IMR-90 (cell line): ENCODE data around the gene FOXR1. TPM values are rescaled to one million over a fixed set of nuclear protein-coding genes. Genes with fewer than 3 reads are reported as not detected.
A peak's percentile ranks its signal among the peaks of the same experiment; 100 is the strongest.

Experiments used
- ATAC-seq: fragments of 200-7000 bp; cut with Tn5 transposase; 2 replicates; pipeline ENCODE4 v1.9.1; 2020; ENCODE audit warnings: low read depth, mild to moderate bottlenecking, moderate library complexity
- BruUV-seq: library from RNA; stranded (reverse); fragments of 400-500 nt; replicated peaks from 2 replicates; lab custom pipeline; 2021; lab: Mats Ljungman, UMichigan
- CTCF ChIA-PET: fragments of 300-600 bp; formaldehyde crosslinking; extraction: SDS; loops from one replicate; lab custom pipeline; 2021; ENCODE audit warnings: antibody characterized with exemption; lab: Yijun Ruan, JAX
- POLR2A ChIA-PET: fragments of 300-600 bp; sonication (Branson Sonifier 250); formaldehyde crosslinking; loops from one replicate; lab custom pipeline; 2022; ENCODE audit warnings: antibody characterized with exemption; ENCODE audit not compliant: unreplicated experiment; lab: Charles Lee
- DNase-seq: peaks from one replicate; pipeline ENCODE4 v3.0.0; 2013
- H2AFZ ChIP-seq: replicated peaks from 2 replicates; pipeline ENCODE3; 2013; ENCODE audit warnings: low read length, mild to moderate bottlenecking; ENCODE audit not compliant: poor library complexity
- H2AK5ac ChIP-seq: 2 replicates; pipeline ENCODE4 v1.6.1; 2013; ENCODE audit warnings: low read depth, low read length, inconsistent platforms
- H2AK9ac ChIP-seq: replicated peaks from 2 replicates; pipeline ENCODE3; 2013; ENCODE audit warnings: mild to moderate bottlenecking, low read depth, low read length, moderate library complexity; ENCODE audit not compliant: poor library complexity
- H2BK120ac ChIP-seq: 2 replicates; pipeline ENCODE4 v1.6.1; 2013; ENCODE audit warnings: low read depth, low read length, inconsistent platforms
- H2BK15ac ChIP-seq: 3 replicates; pipeline ENCODE4 v1.6.1; 2013; ENCODE audit warnings: low read depth, low read length, inconsistent platforms
- H2BK20ac ChIP-seq: 2 replicates; pipeline ENCODE4 v1.6.1; 2013; ENCODE audit warnings: low read depth, mild to moderate bottlenecking, inconsistent platforms, low read length, moderate library complexity
- H2BK5ac ChIP-seq: 2 replicates; pipeline ENCODE4 v1.6.1; 2013; ENCODE audit warnings: mild to moderate bottlenecking, low read depth, low read length, inconsistent platforms; ENCODE audit not compliant: poor library complexity, severe bottlenecking
- H3K14ac ChIP-seq: replicated peaks from 2 replicates; pipeline ENCODE4 v1.6.1; 2013; ENCODE audit warnings: low read depth, low read length, inconsistent platforms
- H3K18ac ChIP-seq: 2 replicates; pipeline ENCODE4 v1.6.1; 2013; ENCODE audit warnings: low read depth, low read length, control low read depth
- H3K23ac ChIP-seq: 2 replicates; pipeline ENCODE4 v1.6.1; 2013; ENCODE audit warnings: low read depth, low read length, inconsistent platforms
- H3K27ac ChIP-seq: 2 replicates; pipeline ENCODE4 v1.5.1; 2013; ENCODE audit warnings: mild to moderate bottlenecking, control low read depth, low read length; ENCODE audit not compliant: insufficient read depth
- H3K27me3 ChIP-seq: 2 replicates; pipeline ENCODE4 v1.6.1; 2013; ENCODE audit warnings: low read length; ENCODE audit not compliant: control insufficient read depth, insufficient read depth
- H3K36me3 ChIP-seq: 2 replicates; pipeline ENCODE4 v1.6.1; 2013; ENCODE audit warnings: low read length, mixed read lengths; ENCODE audit not compliant: control insufficient read depth, insufficient read depth
- H3K4ac ChIP-seq: 2 replicates; pipeline ENCODE4 v1.6.1; 2013; ENCODE audit warnings: low read depth, low read length, inconsistent platforms
- H3K4me1 ChIP-seq: 2 replicates; pipeline ENCODE4 v1.6.1; 2013; ENCODE audit warnings: low read length, mixed read lengths; ENCODE audit not compliant: control insufficient read depth, insufficient read depth
- H3K4me2 ChIP-seq: 2 replicates; pipeline ENCODE4 v1.6.1; 2013; ENCODE audit warnings: low read depth, mild to moderate bottlenecking, control low read depth, low read length, moderate library complexity
- H3K4me3 ChIP-seq: 2 replicates; pipeline ENCODE4 v1.5.1; 2013; ENCODE audit warnings: low read depth, mild to moderate bottlenecking, control low read depth, low read length, moderate library complexity; ENCODE audit not compliant: insufficient read depth
- H3K56ac ChIP-seq: 2 replicates; pipeline ENCODE4 v1.6.1; 2013; ENCODE audit warnings: low read length, inconsistent platforms; ENCODE audit not compliant: insufficient read depth; ENCODE audit errors: extremely low read depth
- H3K79me1 ChIP-seq, 2 experiments: 2 replicates each; pipeline ENCODE4 v1.6.1; 2013; ENCODE audit warnings: low read length in 2 of 2, inconsistent platforms in 1 of 2, low read depth in 1 of 2
- H3K9ac ChIP-seq: 2 replicates; pipeline ENCODE4 v1.6.1; 2013; ENCODE audit warnings: low read depth, low read length, control low read depth
- H3K9me1 ChIP-seq: 2 replicates; pipeline ENCODE4 v1.6.1; 2013; ENCODE audit warnings: low read length, inconsistent platforms; ENCODE audit not compliant: insufficient read depth
- H3K9me3 ChIP-seq: 2 replicates; pipeline ENCODE4 v1.6.1; 2013; ENCODE audit warnings: low read length; ENCODE audit not compliant: control insufficient read depth, insufficient read depth
- H4K20me1 ChIP-seq: 2 replicates; pipeline ENCODE4 v1.6.1; 2013; ENCODE audit warnings: low read length, inconsistent platforms; ENCODE audit not compliant: insufficient read depth
- H4K5ac ChIP-seq: 2 replicates; pipeline ENCODE4 v1.6.1; 2013; ENCODE audit warnings: mild to moderate bottlenecking, low read depth, low read length, control low read depth
- H4K8ac ChIP-seq, 2 experiments: 2 replicates each; pipeline ENCODE4 v1.6.1; 2013; ENCODE audit warnings: low read depth in 2 of 2, low read length in 2 of 2, control low read depth in 1 of 2, inconsistent platforms in 1 of 2
- H4K91ac ChIP-seq: 2 replicates; pipeline ENCODE4 v1.6.1; 2013; ENCODE audit warnings: low read depth, low read length, inconsistent platforms; ENCODE audit not compliant: insufficient read depth
- BHLHE40 ChIP-seq: fragments of 150-350 bp; IDR thresholded peaks from 2 replicates; pipeline ENCODE4 v1.6.1; 2016; ENCODE audit warnings: mild to moderate bottlenecking, low read depth, low read length
- FOS ChIP-seq: fragments of 150-350 bp; IDR thresholded peaks from 2 replicates; pipeline ENCODE4 v1.6.1; 2016; ENCODE audit warnings: low read depth, low read length
- MAFK ChIP-seq: IDR thresholded peaks from 2 replicates; pipeline ENCODE4 v1.6.1; 2012; ENCODE audit warnings: low read depth, low read length, improper control_type of control experiment
- NFE2L2 ChIP-seq: fragments of 150-350 bp; IDR thresholded peaks from 2 replicates; pipeline ENCODE4 v1.6.1; 2016; ENCODE audit warnings: low read depth, mild to moderate bottlenecking, low read length
- POLR2A ChIP-seq: IDR thresholded peaks from 2 replicates; pipeline ENCODE4 v1.6.1; 2012; ENCODE audit warnings: mild to moderate bottlenecking, low read depth, low read length
- RFX5 ChIP-seq: IDR thresholded peaks from 2 replicates; pipeline ENCODE4 v1.8.0; 2012; ENCODE audit warnings: low read depth, mild to moderate bottlenecking, low read length, moderate library complexity
- SMC3 ChIP-seq: fragments of 150-350 bp; IDR thresholded peaks from 2 replicates; pipeline ENCODE4 v1.6.1; 2016; ENCODE audit warnings: low read depth, mild to moderate bottlenecking, antibody characterized with exemption, low read length, moderate library complexity
- WGBS, 2 experiments: methylation state at CpG; one replicate each; pipeline versions ENCODE4 v1.1.5 to v1.1.7; 2013; ENCODE audit warnings: missing lambda C conversion rate in 2 of 2; ENCODE audit not compliant: insufficient read length in 1 of 2; ENCODE audit errors: extremely low coverage in 2 of 2; 5-methylcytosine and 5-hydroxymethylcytosine counted together
- dilution Hi-C: fragments of 300-500 bp; cut with HindIII; formaldehyde crosslinking; loops from one replicate; pipeline ENCODE4 v1.14.3; 2018; ENCODE audit warnings: low sequenced_read_pairs; ENCODE audit not compliant: unreplicated experiment
- in situ Hi-C: fragments of 300-500 bp; cut with MboI; formaldehyde crosslinking; loops from 3 replicates; pipeline ENCODE4 v1.14.3; 2019; ENCODE audit warnings: low sequenced_read_pairs, inconsistent platforms, mixed read lengths
- intact Hi-C: fragments of 100-400 bp; cut with micrococcal nuclease; formaldehyde crosslinking; loops from 2 replicates; pipeline ENCODE4 v1.10.0; 2022
- polyA plus RNA-seq, 3 experiments: library from polyadenylated mRNA; depleted of rRNA; stranded (reverse); fragments of >200 nt; gene quantifications; 2 replicates each; pipeline ENCODE4 v1.2.3, GENCODE V29; 2012; ENCODE audit warnings: low replicate concordance in 1 of 3
- total RNA-seq: library from RNA; depleted of rRNA; stranded (reverse); fragments of >200 nt; gene quantifications from 2 replicates; pipeline ENCODE4 v1.2.3, GENCODE V29; 2012

Gene FOXR1
- total and polyA plus RNA-seq, 2 of the 4 experiments (the other 2 are of a cell fraction) = not detected

- no peak overlapping the region for H4K8ac ChIP-seq
- DNase-seq (peak; percentile 58), ATAC-seq (no peak)
- no peaks in the 10 kb centered on the region for H3K27me3 ChIP-seq
- H3K27ac ChIP-seq = no peak overlapping the region
- intact Hi-C loops = no loop called here
- H2AFZ ChIP-seq = no peak overlapping the region
- BruUV-seq = no TSS peak
- H4K91ac ChIP-seq = no peak overlapping the region
- POLR2A ChIA-PET = no interaction called here
- no peak overlapping the region for H2BK5ac ChIP-seq
- WGBS, 2 experiments = no CpG with 5 or more reads among the region's 1 CpG
- H3K56ac ChIP-seq = no peak overlapping the region
- no peak overlapping the region for H2BK20ac ChIP-seq
- H3K79me1 ChIP-seq = peaks cover 26 to 64% of the 10 kb centered on the region in 2 experiments
- in situ Hi-C loops = no loop called here
- peaks cover 8% of the 10 kb centered on the region for H3K9me1 ChIP-seq
- CTCF ChIA-PET = no interaction called here
- H3K4ac ChIP-seq = no peak overlapping the region
- no peak overlapping the region for H3K14ac ChIP-seq
- H3K4me2 ChIP-seq = no peak overlapping the region; the same call in 1 of the 2 replicates
- no peak overlapping the region for H2BK15ac ChIP-seq
- no peak overlapping the region for H3K23ac ChIP-seq
- no peak overlapping the region for H2AK9ac ChIP-seq
- no peak overlapping the region for H3K9ac ChIP-seq
- H3K9me3 ChIP-seq = no peaks in the 10 kb centered on the region
- H3K4me3 ChIP-seq = no peak overlapping the region
- TF ChIP-seq NFE2L2 (no peak), BHLHE40 (no peak), FOS (no peak), RFX5 (no peak), MAFK (peak; percentile 37; the same call in 1 of the 2 replicates), SMC3 (no peak), POLR2A (no peak)
- peaks cover 7% of the 10 kb centered on the region for H3K4me1 ChIP-seq
- dilution Hi-C loops = no loop called here
- H3K18ac ChIP-seq = no peak overlapping the region
- H2AK5ac ChIP-seq = no peak overlapping the region
- no peaks in the 10 kb centered on the region for H4K20me1 ChIP-seq
- no peak overlapping the region for H2BK120ac ChIP-seq
- no peak overlapping the region for H4K5ac ChIP-seq
- H3K36me3 ChIP-seq = peaks cover 18% of the 10 kb centered on the region
These were observed 29.3 kb downstream of the FOXR1 start for GRCh38 chr11:119000906-119001305.
